C4-2B (cell line): ENCODE data around the gene ITGAD.

Experiments
- ZFX ChIP-seq: fragments of 450-650 bp; IDR thresholded peaks from 2 replicates; pipeline ENCODE4 v1.6.1; 2017
- TF ChIP-seq, protein P1 (sequence below): fragments of 450-650 bp; conservative IDR thresholded peaks from 2 replicates; pipeline ENCODE4 v1.5.1; 2017; ENCODE audit warnings: mild to moderate bottlenecking

GRCh38 chr16:31427441-31428278 lies 34.5 kb downstream of the ITGAD start:
- TF ChIP-seq, protein P1, sequence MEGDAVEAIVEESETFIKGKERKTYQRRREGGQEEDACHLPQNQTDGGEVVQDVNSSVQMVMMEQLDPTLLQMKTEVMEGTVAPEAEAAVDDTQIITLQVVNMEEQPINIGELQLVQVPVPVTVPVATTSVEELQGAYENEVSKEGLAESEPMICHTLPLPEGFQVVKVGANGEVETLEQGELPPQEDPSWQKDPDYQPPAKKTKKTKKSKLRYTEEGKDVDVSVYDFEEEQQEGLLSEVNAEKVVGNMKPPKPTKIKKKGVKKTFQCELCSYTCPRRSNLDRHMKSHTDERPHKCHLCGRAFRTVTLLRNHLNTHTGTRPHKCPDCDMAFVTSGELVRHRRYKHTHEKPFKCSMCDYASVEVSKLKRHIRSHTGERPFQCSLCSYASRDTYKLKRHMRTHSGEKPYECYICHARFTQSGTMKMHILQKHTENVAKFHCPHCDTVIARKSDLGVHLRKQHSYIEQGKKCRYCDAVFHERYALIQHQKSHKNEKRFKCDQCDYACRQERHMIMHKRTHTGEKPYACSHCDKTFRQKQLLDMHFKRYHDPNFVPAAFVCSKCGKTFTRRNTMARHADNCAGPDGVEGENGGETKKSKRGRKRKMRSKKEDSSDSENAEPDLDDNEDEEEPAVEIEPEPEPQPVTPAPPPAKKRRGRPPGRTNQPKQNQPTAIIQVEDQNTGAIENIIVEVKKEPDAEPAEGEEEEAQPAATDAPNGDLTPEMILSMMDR: no peak
- TF ChIP-seq ZFX: no peak
